ENCODE measurements around the gene KCNK18. TPM values are rescaled to one million over a fixed set of nuclear protein-coding genes. Genes with fewer than 3 reads are reported as not detected.

The KCNK18 gene
- total and polyA plus RNA-seq, 2 experiments from 2014 or later: not detected

DNA sequence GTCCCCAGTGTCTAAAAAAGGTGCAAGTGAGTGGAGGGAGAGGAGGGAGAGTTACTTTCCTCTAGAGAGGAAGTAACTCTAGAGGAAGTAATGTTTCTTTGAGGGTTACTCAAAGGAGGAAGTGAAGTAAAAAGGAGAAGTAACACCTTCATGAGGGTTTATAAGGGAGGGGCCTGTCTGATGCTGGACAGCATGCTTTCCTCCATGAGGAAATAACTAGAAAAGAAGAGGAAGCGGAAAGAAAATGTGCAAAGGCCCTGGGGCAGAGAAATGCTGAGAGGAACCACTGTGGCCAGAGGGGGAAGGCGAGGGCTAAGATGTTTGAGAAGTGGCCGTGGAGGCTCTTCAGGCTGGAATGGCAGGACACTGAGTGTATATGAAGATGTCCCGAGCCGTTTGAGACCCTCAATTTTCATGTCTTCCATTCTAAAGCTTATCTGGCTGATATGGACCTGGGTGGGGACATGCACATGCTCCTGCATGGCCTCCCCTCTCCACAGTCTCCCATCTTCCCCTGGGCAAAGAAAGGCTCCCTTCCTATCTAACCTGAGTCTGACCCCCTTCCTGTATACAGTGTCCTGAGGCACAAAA is 40.2 kb downstream of the KCNK18 start:
- Histone ChIP-seq H3K79me2 (replicated peaks; ENCODE audit: insufficient read depth) (no peaks in the 10 kb centered on the region), H3K9me2 (ENCODE audit: insufficient read depth) (no peaks in the 10 kb centered on the region), H3K4me1 (ENCODE audit: insufficient read depth) (0 out of 2 replicates have a peak, but pooled peaks cover 6% of the 10 kb centered on the region), H3K4me3 (no peak overlapping the region), H3K27me3 (ENCODE audit: insufficient read depth) (peaks cover 15% of the 10 kb centered on the region), H3K4me2 (no peak overlapping the region), H3K36me3 (ENCODE audit: insufficient read depth) (no peaks in the 10 kb centered on the region), H4K20me1 (replicated peaks; ENCODE audit: insufficient read depth) (peaks cover 4% of the 10 kb centered on the region; the same call in 1 of the 2 replicates), H3F3A (replicated peaks; ENCODE audit: low read depth) (no peaks in the 10 kb centered on the region), H2AFZ (no peak overlapping the region), H3K27ac (ENCODE audit: low read depth) (no peak overlapping the region)
- Mint-ChIP-seq H3K4me1 (peaks cover 5% of the 10 kb centered on the region; the same call in 2 of the 3 replicates), H3K4me3 (no peak overlapping the region), H3K36me3 (ENCODE audit: low read depth) (peaks cover 3% of the 10 kb centered on the region; the same call in 1 of the 3 replicates), H3K27ac (no peak overlapping the region), H3K9me3 (peaks cover 3% of the 10 kb centered on the region; the same call in 1 of the 3 replicates), H3K27me3 (ENCODE audit: insufficient read depth, low read depth, poor library complexity) (peaks cover 16% of the 10 kb centered on the region)
- ATAC-seq (no peak), DNase-seq (ENCODE audit: low spot score) (no peak)
- no peak for TF ChIP-seq CREB1 (CRISPR knock-in tag; IDR thresholded peaks at IDR 0.05; ENCODE audit: low read depth)

DNA sequence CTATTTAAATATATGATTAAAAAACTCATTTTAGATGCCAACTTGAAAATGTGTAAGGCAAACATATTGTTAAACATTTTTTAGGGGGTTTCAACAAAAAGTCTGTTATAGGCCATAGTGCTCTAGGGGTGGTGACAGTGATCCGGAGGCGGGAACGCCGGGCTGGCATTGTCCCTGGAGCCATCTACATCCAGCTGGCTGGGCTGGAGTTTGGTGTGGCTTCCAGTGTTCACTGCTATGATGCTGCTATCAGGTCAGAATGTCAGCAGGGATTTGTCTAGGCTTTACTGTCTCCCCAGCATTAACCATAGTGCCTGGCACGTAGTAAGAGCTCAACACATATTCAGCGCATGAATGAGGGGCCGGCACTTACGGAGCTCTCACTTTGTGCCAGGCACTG is 41.8 kb downstream of the KCNK18 start:
- Mint-ChIP-seq H3K27ac (no peak overlapping the region), H3K4me3 (no peak overlapping the region), H3K36me3 (ENCODE audit: low read depth) (peaks cover 3% of the 10 kb centered on the region; the same call in 1 of the 3 replicates), H3K4me1 (peaks cover 5% of the 10 kb centered on the region; the same call in 2 of the 3 replicates), H3K27me3 (ENCODE audit: insufficient read depth, low read depth, poor library complexity) (peaks cover 20% of the 10 kb centered on the region), H3K9me3 (peaks cover 3% of the 10 kb centered on the region; the same call in 1 of the 3 replicates)
- DNase-seq (ENCODE audit: low spot score): no peak
- H3K4me1 ChIP-seq (ENCODE audit: insufficient read depth): 0 out of 2 replicates have a peak, but pooled peaks cover 6% of the 10 kb centered on the region
- no peaks in the 10 kb centered on the region for H3K36me3 ChIP-seq (ENCODE audit: insufficient read depth)
- H3K4me3 ChIP-seq: no peak overlapping the region
- no peaks in the 10 kb centered on the region for H3F3A ChIP-seq (replicated peaks; ENCODE audit: low read depth)
- no peak overlapping the region for H2AFZ ChIP-seq
- no peak overlapping the region for H3K27ac ChIP-seq (ENCODE audit: low read depth)
- H3K79me2 ChIP-seq (replicated peaks; ENCODE audit: insufficient read depth): no peaks in the 10 kb centered on the region
- peaks cover 6% of the 10 kb centered on the region; the same call in 1 of the 2 replicates for H4K20me1 ChIP-seq (replicated peaks; ENCODE audit: insufficient read depth)
- peaks cover 25% of the 10 kb centered on the region for H3K27me3 ChIP-seq (ENCODE audit: insufficient read depth)
- no peaks in the 10 kb centered on the region for H3K9me2 ChIP-seq (ENCODE audit: insufficient read depth)
- no peak for ATAC-seq
- no peak overlapping the region for H3K4me2 ChIP-seq
- TF ChIP-seq, protein P1, sequence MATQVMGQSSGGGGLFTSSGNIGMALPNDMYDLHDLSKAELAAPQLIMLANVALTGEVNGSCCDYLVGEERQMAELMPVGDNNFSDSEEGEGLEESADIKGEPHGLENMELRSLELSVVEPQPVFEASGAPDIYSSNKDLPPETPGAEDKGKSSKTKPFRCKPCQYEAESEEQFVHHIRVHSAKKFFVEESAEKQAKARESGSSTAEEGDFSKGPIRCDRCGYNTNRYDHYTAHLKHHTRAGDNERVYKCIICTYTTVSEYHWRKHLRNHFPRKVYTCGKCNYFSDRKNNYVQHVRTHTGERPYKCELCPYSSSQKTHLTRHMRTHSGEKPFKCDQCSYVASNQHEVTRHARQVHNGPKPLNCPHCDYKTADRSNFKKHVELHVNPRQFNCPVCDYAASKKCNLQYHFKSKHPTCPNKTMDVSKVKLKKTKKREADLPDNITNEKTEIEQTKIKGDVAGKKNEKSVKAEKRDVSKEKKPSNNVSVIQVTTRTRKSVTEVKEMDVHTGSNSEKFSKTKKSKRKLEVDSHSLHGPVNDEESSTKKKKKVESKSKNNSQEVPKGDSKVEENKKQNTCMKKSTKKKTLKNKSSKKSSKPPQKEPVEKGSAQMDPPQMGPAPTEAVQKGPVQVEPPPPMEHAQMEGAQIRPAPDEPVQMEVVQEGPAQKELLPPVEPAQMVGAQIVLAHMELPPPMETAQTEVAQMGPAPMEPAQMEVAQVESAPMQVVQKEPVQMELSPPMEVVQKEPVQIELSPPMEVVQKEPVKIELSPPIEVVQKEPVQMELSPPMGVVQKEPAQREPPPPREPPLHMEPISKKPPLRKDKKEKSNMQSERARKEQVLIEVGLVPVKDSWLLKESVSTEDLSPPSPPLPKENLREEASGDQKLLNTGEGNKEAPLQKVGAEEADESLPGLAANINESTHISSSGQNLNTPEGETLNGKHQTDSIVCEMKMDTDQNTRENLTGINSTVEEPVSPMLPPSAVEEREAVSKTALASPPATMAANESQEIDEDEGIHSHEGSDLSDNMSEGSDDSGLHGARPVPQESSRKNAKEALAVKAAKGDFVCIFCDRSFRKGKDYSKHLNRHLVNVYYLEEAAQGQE (IDR thresholded peaks at IDR 0.05; ENCODE audit: unreplicated experiment): no peak
- TF ChIP-seq STAT1 (IDR thresholded peaks at IDR 0.05; ENCODE audit: unreplicated experiment): no peak
- TF ChIP-seq, protein P2, sequence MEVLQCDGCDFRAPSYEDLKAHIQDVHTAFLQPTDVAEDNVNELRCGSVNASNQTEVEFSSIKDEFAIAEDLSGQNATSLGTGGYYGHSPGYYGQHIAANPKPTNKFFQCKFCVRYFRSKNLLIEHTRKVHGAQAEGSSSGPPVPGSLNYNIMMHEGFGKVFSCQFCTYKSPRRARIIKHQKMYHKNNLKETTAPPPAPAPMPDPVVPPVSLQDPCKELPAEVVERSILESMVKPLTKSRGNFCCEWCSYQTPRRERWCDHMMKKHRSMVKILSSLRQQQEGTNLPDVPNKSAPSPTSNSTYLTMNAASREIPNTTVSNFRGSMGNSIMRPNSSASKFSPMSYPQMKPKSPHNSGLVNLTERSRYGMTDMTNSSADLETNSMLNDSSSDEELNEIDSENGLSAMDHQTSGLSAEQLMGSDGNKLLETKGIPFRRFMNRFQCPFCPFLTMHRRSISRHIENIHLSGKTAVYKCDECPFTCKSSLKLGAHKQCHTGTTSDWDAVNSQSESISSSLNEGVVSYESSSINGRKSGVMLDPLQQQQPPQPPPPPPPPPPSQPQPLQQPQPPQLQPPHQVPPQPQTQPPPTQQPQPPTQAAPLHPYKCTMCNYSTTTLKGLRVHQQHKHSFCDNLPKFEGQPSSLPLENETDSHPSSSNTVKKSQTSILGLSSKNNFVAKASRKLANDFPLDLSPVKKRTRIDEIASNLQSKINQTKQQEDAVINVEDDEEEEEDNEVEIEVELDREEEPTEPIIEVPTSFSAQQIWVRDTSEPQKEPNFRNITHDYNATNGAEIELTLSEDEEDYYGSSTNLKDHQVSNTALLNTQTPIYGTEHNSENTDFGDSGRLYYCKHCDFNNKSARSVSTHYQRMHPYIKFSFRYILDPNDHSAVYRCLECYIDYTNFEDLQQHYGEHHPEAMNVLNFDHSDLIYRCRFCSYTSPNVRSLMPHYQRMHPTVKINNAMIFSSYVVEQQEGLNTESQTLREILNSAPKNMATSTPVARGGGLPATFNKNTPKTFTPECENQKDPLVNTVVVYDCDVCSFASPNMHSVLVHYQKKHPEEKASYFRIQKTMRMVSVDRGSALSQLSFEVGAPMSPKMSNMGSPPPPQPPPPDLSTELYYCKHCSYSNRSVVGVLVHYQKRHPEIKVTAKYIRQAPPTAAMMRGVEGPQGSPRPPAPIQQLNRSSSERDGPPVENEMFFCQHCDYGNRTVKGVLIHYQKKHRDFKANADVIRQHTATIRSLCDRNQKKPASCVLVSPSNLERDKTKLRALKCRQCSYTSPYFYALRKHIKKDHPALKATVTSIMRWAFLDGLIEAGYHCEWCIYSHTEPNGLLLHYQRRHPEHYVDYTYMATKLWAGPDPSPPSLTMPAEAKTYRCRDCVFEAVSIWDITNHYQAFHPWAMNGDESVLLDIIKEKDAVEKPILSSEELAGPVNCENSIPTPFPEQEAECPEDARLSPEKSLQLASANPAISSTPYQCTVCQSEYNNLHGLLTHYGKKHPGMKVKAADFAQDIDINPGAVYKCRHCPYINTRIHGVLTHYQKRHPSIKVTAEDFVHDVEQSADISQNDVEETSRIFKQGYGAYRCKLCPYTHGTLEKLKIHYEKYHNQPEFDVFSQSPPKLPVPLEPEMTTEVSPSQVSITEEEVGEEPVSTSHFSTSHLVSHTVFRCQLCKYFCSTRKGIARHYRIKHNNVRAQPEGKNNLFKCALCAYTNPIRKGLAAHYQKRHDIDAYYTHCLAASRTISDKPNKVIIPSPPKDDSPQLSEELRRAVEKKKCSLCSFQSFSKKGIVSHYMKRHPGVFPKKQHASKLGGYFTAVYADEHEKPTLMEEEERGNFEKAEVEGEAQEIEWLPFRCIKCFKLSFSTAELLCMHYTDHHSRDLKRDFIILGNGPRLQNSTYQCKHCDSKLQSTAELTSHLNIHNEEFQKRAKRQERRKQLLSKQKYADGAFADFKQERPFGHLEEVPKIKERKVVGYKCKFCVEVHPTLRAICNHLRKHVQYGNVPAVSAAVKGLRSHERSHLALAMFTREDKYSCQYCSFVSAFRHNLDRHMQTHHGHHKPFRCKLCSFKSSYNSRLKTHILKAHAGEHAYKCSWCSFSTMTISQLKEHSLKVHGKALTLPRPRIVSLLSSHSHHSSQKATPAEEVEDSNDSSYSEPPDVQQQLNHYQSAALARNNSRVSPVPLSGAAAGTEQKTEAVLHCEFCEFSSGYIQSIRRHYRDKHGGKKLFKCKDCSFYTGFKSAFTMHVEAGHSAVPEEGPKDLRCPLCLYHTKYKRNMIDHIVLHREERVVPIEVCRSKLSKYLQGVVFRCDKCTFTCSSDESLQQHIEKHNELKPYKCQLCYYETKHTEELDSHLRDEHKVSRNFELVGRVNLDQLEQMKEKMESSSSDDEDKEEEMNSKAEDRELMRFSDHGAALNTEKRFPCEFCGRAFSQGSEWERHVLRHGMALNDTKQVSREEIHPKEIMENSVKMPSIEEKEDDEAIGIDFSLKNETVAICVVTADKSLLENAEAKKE (CRISPR knock-in tag; IDR thresholded peaks at IDR 0.05): no peak
- no peak for TF ChIP-seq ZNF331 (CRISPR knock-in tag; IDR thresholded peaks at IDR 0.05; ENCODE audit: low read depth)
- no peak for TF ChIP-seq CREB1 (CRISPR knock-in tag; IDR thresholded peaks at IDR 0.05; ENCODE audit: low read depth)
- TF ChIP-seq EZH2phosphoT487 (IDR thresholded peaks at IDR 0.05; ENCODE audit: unreplicated experiment): no peak
- TF ChIP-seq JUNB (IDR thresholded peaks at IDR 0.05; ENCODE audit: unreplicated experiment): no peak
- TF ChIP-seq EZH2 (IDR thresholded peaks at IDR 0.05; ENCODE audit: low read depth, unreplicated experiment): no peak
- TF ChIP-seq, protein P3, sequence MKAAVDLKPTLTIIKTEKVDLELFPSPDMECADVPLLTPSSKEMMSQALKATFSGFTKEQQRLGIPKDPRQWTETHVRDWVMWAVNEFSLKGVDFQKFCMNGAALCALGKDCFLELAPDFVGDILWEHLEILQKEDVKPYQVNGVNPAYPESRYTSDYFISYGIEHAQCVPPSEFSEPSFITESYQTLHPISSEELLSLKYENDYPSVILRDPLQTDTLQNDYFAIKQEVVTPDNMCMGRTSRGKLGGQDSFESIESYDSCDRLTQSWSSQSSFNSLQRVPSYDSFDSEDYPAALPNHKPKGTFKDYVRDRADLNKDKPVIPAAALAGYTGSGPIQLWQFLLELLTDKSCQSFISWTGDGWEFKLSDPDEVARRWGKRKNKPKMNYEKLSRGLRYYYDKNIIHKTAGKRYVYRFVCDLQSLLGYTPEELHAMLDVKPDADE (IDR thresholded peaks at IDR 0.05): no peak
- no peak for TF ChIP-seq ZNF114 (CRISPR knock-in tag; IDR thresholded peaks at IDR 0.05)
- no peak for TF ChIP-seq POLR2AphosphoS5 (IDR thresholded peaks at IDR 0.05; ENCODE audit: low read depth)
